Measurements from ENCODE around the gene KCNJ15.
A peak's percentile ranks its signal among the peaks of the same experiment; 100 is the strongest.

The KCNJ15 gene

DNA sequence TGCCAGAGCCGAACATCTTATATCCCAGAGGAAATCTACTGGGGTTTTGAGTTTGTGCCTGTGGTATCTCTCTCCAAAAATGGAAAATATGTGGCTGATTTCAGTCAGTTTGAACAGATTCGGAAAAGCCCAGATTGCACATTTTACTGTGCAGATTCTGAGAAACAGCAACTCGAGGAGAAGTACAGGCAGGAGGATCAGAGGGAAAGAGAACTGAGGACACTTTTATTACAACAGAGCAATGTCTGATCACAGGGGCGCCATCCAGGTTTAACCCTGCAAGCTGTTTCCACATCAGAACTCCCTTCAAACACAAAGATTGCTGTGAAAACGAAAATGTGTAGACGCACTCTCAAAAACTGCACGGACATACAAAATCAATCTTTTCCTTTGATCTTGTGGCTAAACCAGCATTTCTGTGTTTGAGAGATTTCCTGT, 43.4 kb downstream of the KCNJ15 start:
- DNase-seq = no peak

DNA sequence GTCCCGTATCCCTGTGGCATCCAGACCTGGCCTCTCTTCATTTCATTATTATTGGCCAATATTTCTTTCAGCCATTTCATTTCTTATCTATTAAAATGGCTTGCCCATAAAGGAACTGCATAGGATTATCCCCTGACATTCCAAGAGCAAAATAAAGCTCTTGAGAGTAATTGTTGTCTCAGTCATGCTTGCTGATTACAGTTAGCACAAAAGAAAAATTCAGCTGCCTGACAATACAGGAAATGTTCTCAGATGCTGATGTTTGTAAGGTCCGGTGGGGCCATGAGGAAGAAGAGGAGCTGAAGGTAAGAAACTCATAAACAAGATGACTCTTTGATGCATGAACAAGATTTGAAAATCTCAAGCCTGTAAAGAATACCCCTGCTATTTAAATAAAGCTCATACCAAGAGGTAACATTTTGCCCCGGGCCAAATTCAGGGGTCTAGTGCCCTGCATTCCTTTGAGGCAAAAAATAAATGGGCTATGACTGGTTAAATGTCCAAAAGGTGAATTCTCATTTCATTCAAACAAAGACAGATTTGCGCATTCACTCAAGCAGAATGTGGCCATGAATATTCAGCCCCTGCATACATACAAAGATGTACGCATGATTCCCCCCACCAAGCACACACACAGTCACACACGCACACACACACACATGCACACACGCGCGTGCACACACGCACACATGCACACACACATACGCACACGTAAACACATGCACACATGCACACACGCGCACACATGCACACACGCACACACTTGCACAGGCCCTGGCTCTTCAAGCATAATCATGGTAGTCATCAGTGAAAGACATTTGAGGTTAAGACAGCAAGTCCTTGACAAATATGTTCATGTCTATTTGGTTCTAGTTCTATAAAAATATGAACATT, 44.8 kb downstream of the KCNJ15 start:
- DNase-seq = no peak

GRCh38 chr21:38303300-38303699, 46.5 kb downstream of the KCNJ15 start:
- peak; percentile 27 for DNase-seq

GRCh38 chr21:38306433-38307141, 49.8 kb downstream of the KCNJ15 start:
- peak; percentile 39 for DNase-seq

DNA sequence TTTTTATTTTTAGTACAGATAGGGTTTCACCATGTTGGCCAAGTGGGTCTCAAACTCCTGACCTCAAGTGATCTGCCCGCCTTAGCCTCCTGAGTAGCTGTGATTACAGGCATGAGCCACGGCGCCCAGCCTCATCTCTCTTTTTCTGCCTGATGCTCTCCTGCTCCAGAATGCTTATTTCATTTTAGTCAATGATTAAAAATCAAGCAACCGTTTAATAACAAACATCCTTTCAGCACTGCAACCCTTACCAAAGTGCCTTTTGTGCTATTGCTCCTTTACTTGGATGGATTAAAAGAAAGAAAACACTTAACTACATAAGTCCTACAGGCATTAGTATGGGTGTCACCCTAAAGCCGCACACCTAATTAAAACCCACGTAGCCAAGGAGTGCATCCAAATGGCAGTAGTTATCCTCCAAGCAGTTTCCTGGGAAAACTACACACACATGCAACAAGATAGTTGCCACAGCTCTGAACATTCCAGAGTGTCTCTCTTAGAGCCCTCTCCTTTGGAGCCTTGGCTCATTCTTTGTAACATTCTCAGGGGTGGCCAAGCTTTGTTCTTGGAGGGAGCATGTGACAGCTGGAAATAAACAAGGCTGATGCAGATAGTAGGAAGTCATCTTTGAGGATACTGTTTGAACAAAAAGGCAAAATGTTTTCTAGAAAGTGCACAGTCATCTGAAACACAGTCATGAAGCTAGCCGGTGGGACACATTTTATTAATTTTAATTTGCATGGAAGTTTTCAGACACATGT, 51.2 kb downstream of the KCNJ15 start:
- no peak for DNase-seq

GRCh38 chr21:38308532-38309119, 51.8 kb downstream of the KCNJ15 start:
- no peak for DNase-seq

DNA sequence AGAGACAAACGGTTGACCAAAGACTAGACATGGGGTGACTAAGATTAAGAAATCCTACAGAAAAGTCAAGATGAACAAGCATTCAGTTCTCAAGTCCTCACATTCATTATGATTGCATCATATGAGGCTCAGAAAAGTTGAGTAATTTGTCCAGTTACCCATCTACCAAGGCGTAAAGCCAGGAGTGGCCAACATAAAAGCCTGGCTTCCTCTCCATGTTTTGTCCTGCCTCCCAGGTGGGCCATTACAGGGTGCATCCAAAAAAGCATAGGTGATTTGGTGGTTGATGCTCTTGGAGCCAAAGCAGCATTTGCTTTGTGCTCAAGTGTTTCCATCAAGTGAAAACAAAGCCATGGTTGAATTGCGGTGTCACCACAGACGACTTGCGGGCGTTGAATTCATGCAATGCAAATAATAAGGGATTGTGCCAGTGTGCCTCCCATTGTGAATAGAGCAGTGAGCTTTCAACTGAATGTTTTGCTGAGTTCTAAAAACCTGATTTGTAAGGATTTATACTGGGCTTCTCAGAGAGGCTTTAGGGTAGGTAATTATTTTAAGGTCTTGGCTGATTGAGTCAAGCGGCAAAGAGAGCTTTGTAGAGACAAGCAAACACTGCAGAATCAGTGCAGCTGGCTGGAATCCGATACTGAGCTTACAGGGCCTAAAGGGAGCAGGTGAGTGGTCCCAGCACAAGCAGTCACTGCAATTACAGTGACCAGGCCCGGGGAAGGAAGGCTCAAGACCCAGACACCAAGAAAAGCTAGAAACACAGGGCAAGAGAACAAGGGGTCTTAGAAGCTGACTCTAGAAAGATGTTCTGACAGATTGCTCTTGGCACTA, 54.1 kb downstream of the KCNJ15 start:
- no peak for DNase-seq

GRCh38 chr21:38311765-38312164, 55.0 kb downstream of the KCNJ15 start:
- no peak for DNase-seq

- no peak for DNase-seq
These were observed 56.0 kb downstream of the KCNJ15 start for GRCh38 chr21:38312822-38313221.

DNA sequence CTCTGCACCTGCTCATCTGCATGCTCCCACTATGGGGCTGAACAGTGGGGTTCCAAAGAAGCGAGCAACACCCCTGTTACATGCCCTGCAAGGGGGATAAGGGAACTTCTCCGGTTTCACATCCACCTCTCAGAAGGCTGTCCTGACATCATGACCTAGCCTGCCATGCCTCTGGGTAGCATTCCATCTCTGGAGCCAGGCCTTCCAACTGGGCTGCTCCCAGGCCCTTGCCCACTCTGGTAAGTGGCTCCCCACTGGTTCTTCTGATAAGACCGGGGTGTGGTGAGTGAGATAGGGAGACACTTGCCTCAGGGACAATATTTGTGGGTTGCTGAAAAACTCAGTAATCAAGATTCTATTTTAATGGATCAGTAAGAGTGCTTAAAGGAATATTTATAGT, 57.8 kb downstream of the KCNJ15 start:
- no peak for DNase-seq

GRCh38 chr21:38315122-38315521, 58.3 kb downstream of the KCNJ15 start:
- no peak for DNase-seq

DNA sequence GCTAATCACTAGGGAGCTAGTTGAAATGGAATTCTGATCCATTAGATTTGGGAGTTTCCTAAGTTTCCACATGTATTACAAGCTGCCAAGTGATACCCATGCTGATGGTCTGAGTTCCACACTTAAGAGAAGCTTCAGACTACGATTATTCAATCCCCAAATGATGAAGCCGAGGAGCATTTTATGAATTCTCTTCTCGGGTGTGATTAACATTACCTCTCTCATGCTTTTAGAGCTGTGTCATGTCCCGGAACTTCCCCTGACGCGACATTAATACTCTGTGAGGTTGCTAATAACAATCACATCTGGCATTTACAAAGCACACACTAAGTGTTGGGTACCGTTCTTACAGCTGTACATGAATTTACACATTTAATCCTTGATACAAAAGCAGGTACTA, 63.0 kb downstream of the KCNJ15 start:
- no peak for DNase-seq

DNA sequence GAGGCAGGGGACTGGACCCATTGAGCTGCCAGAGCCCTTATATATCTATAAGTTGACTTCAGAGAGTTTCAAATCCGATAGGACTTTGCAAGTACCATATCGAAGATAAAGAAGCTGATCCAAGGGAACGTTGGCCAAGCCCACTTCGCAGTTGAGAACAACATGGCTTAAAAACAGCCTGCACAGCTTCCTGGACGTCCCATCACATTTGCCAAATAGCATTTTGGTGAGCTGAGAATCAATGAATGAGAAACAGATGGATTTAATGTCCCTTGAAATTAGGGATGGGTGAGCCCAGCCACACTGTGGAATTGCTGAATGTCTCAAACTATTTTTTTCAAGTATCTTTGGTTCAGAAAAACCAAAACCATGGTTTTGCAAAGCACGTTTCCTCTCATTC, 64.8 kb downstream of the KCNJ15 start:
- no peak for DNase-seq

DNA sequence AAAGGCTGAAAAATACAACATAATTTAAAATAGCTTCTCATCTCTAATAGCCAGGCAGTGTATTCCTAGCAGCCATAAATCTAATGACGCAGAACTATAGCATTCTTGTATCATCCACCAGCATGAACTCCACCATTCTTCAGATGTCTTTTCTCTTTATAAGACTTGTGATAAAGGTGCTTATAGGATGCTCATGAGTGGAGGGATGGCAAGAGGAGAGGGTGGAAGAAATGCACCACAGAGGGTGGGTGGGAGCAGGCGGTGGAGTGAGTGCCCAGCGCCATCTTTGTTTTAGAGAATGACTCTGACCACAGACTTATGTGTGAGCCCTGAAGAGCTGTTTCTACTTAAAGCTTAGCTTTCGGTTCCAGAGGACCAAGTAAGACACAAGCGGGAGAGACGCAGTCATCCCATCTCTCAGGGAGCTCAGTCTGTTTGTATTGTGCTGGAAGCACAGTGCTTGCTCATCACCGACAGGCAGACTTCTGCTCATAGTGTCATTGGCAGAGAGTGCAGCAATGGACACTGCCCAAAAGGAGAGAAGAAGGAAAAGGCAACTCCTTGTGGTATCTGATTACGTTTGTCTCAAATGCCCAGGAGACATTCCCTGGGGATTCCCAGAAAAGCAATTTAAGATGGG, 65.6 kb downstream of the KCNJ15 start:
- DNase-seq = no peak

DNA sequence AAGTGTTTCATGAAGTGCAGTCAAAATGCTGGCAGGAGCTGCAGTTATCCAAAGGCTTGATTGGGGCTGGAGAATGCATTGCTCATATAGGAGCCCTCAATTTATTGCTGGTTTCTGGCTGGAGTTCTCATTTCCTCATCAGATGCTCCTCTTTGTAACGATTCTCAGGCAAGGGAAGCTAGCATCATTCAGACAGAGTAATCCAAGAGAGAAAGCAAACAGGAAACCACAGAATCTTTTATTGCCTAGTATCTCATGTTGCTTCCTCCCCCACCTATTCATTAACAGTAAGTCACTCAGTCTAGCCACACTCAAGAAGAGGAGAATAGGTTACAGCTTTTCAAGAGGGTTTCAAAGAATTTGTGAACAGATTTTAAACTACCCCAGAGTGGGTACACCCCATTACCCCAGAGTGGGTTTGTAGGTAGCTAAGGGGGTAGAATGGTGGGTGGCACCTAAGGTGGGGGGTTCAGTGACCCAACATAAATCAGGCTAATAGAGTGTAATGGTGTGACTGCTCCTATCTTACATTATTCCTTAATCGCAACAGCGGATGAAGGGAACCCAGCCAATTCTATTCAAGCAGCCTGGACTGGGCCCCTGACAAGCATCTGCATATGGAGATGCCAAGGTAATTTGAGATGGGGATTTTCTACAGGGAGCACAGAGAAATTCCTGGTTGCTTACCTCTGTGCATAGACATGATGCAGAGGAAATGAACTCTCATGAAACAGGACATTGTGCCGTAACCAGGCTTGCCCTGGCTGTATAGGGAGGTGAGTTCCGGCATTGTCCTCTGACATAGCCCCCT, 67.1 kb downstream of the KCNJ15 start:
- DNase-seq = no peak

- no peak for DNase-seq
These were observed 68.4 kb downstream of the KCNJ15 start for GRCh38 chr21:38325216-38325615.

DNA sequence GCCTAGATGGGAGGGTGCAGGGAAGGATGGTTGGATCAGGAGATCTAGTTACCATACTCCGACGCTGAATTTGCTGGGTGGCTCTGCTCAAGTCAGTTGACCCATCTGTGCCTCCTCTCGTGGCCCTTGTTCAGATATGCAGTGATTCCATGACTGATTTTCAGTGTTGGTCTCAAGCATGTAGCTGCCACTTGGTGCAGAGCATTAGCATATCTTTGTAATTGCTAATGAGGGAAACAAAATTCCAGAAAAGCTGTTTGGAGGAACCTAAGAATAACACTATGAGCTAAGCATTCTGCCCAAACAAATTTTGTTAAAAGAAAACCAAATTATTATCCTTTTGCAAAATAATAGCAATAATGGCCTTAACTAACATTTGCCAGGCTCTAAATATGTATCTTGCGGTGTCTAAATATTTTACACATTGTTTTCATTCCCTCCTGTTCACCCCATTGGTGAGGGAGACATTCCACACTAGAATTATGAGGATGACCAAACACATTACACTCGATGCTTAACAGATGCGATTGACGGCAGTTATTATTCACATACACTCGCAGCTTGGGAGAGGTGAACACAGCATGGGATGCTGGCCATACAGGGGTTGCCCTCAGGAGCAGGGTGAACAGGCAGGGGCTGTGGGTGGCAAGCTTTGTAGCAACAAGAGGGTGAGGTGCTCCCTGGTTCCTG, 69.1 kb downstream of the KCNJ15 start:
- DNase-seq = no peak

DNA sequence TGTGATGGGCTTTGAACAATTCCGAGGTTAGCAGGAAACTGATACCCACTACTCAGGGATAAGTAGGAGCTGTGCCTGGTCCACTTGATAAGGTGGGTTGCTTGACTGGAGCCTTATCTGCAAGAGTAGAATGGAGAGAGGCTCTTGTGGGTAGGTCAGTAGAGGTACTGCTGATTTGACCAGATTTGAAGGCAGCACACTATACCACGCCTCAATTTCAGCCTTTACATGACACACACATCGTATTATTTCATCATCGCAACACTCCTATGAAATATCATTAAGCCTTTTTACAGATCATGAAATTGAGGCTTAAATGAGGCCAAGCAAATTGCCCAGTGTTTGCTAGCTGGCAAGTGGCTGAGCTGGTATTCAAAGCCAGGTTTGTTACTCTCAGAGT, 69.6 kb downstream of the KCNJ15 start:
- DNase-seq = no peak

- no peak for DNase-seq
These were observed 70.1 kb downstream of the KCNJ15 start for GRCh38 chr21:38326899-38327298.

DNA sequence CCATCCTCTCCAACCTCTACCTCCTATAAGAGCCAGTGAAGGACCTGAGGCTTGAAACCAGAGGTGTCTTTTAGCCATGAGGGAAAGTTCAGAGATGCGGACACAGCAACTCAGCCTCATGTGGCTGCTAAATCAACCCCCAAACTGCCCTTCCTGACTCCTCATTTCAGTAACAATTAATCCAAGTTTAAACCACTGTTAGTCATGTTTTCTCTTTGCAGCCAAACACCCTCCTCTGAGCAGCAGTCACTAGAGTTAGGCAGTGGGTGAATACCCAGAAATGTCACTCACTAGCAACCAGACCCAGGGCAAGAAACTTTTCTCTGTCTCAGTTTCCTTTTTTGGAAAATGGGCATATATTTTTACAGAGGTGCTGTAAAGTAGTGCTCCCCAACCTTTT, 71.2 kb downstream of the KCNJ15 start:
- DNase-seq = no peak
